Bronchus fibroblast of lung (primary cell): ENCODE measurements around the gene MYOF. TPM values are rescaled to one million over a fixed set of nuclear protein-coding genes. Genes with fewer than 3 reads are reported as not detected.

Experiments used
- total RNA-seq: library from RNA; depleted of rRNA; stranded (reverse); fragments of >200 nt; gene quantifications from 2 replicates; pipeline ENCODE4 v1.2.3, GENCODE V29; 2015

MYOF gene, protein sequence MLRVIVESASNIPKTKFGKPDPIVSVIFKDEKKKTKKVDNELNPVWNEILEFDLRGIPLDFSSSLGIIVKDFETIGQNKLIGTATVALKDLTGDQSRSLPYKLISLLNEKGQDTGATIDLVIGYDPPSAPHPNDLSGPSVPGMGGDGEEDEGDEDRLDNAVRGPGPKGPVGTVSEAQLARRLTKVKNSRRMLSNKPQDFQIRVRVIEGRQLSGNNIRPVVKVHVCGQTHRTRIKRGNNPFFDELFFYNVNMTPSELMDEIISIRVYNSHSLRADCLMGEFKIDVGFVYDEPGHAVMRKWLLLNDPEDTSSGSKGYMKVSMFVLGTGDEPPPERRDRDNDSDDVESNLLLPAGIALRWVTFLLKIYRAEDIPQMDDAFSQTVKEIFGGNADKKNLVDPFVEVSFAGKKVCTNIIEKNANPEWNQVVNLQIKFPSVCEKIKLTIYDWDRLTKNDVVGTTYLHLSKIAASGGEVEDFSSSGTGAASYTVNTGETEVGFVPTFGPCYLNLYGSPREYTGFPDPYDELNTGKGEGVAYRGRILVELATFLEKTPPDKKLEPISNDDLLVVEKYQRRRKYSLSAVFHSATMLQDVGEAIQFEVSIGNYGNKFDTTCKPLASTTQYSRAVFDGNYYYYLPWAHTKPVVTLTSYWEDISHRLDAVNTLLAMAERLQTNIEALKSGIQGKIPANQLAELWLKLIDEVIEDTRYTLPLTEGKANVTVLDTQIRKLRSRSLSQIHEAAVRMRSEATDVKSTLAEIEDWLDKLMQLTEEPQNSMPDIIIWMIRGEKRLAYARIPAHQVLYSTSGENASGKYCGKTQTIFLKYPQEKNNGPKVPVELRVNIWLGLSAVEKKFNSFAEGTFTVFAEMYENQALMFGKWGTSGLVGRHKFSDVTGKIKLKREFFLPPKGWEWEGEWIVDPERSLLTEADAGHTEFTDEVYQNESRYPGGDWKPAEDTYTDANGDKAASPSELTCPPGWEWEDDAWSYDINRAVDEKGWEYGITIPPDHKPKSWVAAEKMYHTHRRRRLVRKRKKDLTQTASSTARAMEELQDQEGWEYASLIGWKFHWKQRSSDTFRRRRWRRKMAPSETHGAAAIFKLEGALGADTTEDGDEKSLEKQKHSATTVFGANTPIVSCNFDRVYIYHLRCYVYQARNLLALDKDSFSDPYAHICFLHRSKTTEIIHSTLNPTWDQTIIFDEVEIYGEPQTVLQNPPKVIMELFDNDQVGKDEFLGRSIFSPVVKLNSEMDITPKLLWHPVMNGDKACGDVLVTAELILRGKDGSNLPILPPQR (N-terminal part only)
- total RNA-seq, result 138 and 147 TPM in 2 replicates

DNA sequence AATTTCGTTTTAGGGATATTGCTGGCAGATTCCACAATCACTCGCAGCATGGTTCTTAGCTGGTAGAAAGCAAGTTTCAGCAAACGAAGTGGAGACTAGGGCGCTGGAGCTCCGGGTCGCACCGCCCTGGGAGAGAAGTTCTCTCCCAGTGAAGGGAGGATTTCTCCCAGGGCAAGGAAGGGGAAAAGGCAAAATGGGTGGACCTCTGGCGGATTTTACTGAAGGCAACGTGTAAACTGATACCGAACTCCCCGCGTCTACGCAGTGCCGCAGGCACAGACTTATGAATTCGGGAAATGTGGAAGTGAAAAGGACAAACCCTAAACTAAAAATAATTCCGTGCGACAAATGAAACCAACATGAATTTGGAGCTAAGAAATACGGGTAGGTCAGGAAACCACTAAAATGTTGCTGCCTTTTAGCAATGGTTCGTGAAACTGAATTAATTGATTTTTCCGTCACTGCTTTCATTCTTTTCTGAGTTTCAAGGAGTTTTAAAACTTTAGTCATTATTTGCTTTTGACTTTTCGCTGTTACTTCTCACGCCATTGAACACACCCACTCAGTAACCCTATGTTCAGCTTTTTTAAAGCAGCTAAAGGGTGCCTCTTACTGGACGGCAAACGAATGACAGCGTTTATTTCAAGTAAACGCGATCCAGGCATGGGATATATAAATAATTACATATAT, at the start of gene MYOF:
MYOF (minus strand) TSS at position 190 of the 690 bp plus-strand sequence; CDS start at position 50, 140 bp downstream.

DNA sequence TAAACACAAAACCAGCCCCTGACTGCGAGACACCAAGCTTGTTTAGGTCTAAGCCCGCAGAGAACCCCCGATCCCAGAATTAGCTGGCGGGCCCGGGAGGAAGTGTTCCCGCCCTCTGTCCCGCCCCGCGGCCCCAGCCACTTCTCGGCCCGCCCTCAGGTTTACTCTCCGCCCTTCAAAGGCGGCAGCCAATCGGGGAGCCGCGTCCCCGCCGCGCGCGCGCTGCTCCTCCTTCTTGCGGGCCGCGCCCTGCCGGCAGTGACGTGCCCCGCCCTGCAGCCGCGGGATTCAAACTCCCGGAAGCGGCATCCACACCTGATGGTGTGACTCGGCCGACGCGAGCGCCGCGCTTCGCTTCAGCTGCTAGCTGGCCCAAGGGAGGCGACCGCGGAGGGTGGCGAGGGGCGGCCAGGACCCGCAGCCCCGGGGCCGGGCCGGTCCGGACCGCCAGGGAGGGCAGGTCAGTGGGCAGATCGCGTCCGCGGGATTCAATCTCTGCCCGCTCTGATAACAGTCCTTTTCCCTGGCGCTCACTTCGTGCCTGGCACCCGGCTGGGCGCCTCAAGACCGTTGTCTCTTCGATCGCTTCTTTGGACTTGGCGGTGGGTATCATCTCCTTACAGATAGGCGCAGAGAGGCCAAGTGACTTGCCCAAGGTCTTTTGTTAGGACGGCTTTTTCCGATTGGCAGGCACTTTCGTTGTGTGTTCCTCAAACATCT, 14.3 kb upstream of the MYOF start, which contains the start of gene CEP55:
CEP55 (plus strand) TSS at position 291 of the 720 bp plus-strand sequence. CDS start 3,440 bp downstream, outside the sequence.

Other genes starting within 250 kb of the MYOF start
- 56.3 and 78.7 TPM in 2 replicates for gene CEP55, start 14.3 kb upstream of the MYOF start, total RNA-seq
- not detected in 2 replicates for gene FFAR4, start 84.3 kb upstream of the MYOF start, total RNA-seq
- 2.8 and 5.5 TPM in 2 replicates for gene RBP4, start 118.9 kb upstream of the MYOF start, total RNA-seq
- gene PDE6C, start 130.2 kb upstream of the MYOF start, total RNA-seq, result not detected in 2 replicates
- 2.4 and 3.5 TPM in 2 replicates for gene FRA10AC1, start 220.3 kb upstream of the MYOF start, total RNA-seq